Measurements from ENCODE around the gene MIF. TPM values are rescaled to one million over a fixed set of nuclear protein-coding genes. Genes with fewer than 3 reads are reported as not detected.
"Not testable (repeated sequence)": the region's sequence is repeated elsewhere in the genome, so short reads cannot be mapped to it uniquely, and the experiment has no call there.

Gene MIF
- total RNA-seq, 1 donor from 2014 or later: 306 TPM

GRCh38 chr22:23862103-23862502, 32.1 kb upstream of the MIF start:
- Mint-ChIP-seq H3K27ac (ENCODE audit: unreplicated experiment) (peak overlapping the region; percentile 25), H3K9me3 (ENCODE audit: unreplicated experiment) (no peaks in the 10 kb centered on the region), H3K4me1 (ENCODE audit: unreplicated experiment) (peaks cover 16% of the 10 kb centered on the region), H3K36me3 (ENCODE audit: low read depth, unreplicated experiment) (peaks cover 6% of the 10 kb centered on the region), H3K27me3 (ENCODE audit: unreplicated experiment) (peaks cover 6% of the 10 kb centered on the region), H3K4me3 (ENCODE audit: unreplicated experiment) (no peak overlapping the region)
- peak; percentile 55 for DNase-seq (ENCODE audit: low spot score)
- peak; percentile 14 for TF ChIP-seq CTCF (IDR thresholded peaks at IDR 0.05; ENCODE audit: unreplicated experiment)

GRCh38 chr22:23864499-23865154, 29.6 kb upstream of the MIF start:
- not testable (repeated sequence) for H3K4me3 Mint-ChIP-seq (ENCODE audit: unreplicated experiment); H3K4me1 Mint-ChIP-seq (ENCODE audit: unreplicated experiment); H3K9me3 Mint-ChIP-seq (ENCODE audit: unreplicated experiment); H3K27me3 Mint-ChIP-seq (ENCODE audit: unreplicated experiment); H3K27ac Mint-ChIP-seq (ENCODE audit: unreplicated experiment); DNase-seq (ENCODE audit: low spot score)
- H3K36me3 Mint-ChIP-seq (ENCODE audit: low read depth, unreplicated experiment): peaks cover 13% of the 10 kb centered on the region

GRCh38 chr22:23868580-23868979, 25.6 kb upstream of the MIF start:
- no peak overlapping the region for H3K4me3 Mint-ChIP-seq (ENCODE audit: unreplicated experiment)

GRCh38 chr22:23874871-23875270, 19.3 kb upstream of the MIF start:
- H3K27ac Mint-ChIP-seq (ENCODE audit: unreplicated experiment): no peak overlapping the region
- H3K27me3 Mint-ChIP-seq (ENCODE audit: unreplicated experiment): no peaks in the 10 kb centered on the region
- no peak overlapping the region for H3K4me3 Mint-ChIP-seq (ENCODE audit: unreplicated experiment)
- H3K36me3 Mint-ChIP-seq (ENCODE audit: low read depth, unreplicated experiment): peaks cover 19% of the 10 kb centered on the region
- TF ChIP-seq CTCF (IDR thresholded peaks at IDR 0.05; ENCODE audit: unreplicated experiment): no peak
- H3K4me1 Mint-ChIP-seq (ENCODE audit: unreplicated experiment): peaks cover 3% of the 10 kb centered on the region
- DNase-seq (ENCODE audit: low spot score): no peak
- H3K9me3 Mint-ChIP-seq (ENCODE audit: unreplicated experiment): no peaks in the 10 kb centered on the region

More at GRCh38 chr22:23868580-23868979, 25.6 kb upstream of the MIF start:
- Mint-ChIP-seq H3K4me1 (ENCODE audit: unreplicated experiment) (peaks cover 3% of the 10 kb centered on the region), H3K36me3 (ENCODE audit: low read depth, unreplicated experiment) (peaks cover 13% of the 10 kb centered on the region), H3K27me3 (ENCODE audit: unreplicated experiment) (no peaks in the 10 kb centered on the region), H3K9me3 (ENCODE audit: unreplicated experiment) (no peaks in the 10 kb centered on the region), H3K27ac (ENCODE audit: unreplicated experiment) (no peak overlapping the region)
- TF ChIP-seq CTCF (IDR thresholded peaks at IDR 0.05; ENCODE audit: unreplicated experiment): no peak
- no peak for DNase-seq (ENCODE audit: low spot score)

DNA sequence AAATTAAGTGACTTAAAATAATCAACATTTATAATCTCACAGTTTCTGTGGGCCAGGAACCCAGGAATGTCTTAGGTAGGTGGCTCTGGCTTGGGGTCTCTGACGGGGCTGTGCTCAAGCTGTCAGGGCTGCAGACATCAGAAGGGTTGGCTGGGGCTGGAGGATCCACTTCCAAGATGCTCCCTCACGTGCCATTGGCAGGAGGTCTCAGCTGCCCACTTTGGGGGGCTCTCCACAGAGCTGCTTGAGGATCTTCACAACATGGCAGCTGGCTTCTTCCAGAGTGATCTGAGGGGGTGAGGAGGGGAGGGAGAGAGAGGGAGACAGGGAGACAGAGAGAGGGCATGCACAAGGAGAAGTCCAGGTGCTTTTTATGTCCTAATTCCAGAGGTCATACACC, 18.4 kb upstream of the MIF start:
- Mint-ChIP-seq H3K27ac (ENCODE audit: unreplicated experiment) (no peak overlapping the region), H3K4me1 (ENCODE audit: unreplicated experiment) (no peaks in the 10 kb centered on the region), H3K4me3 (ENCODE audit: unreplicated experiment) (no peak overlapping the region), H3K27me3 (ENCODE audit: unreplicated experiment) (peaks cover under 1% of the 10 kb centered on the region), H3K9me3 (ENCODE audit: unreplicated experiment) (no peaks in the 10 kb centered on the region), H3K36me3 (ENCODE audit: low read depth, unreplicated experiment) (peaks cover 15% of the 10 kb centered on the region)
- no peak for DNase-seq (ENCODE audit: low spot score)
- no peak for TF ChIP-seq CTCF (IDR thresholded peaks at IDR 0.05; ENCODE audit: unreplicated experiment)

All from endothelial cell (in vitro differentiated cells).